Hepatic stellate cell (primary cell): ENCODE results near the gene NEDD4L.
"Not testable (repeated sequence)": the region's sequence is repeated elsewhere in the genome, so short reads cannot be mapped to it uniquely, and the experiment has no call there.

Experiments used
- DNase-seq: peaks from one replicate; pipeline ENCODE4 v3.0.0; 2011; ENCODE audit warnings: low spot score

Gene NEDD4L

GRCh38 chr18:58043491-58044369, at the start of gene NEDD4L:
NEDD4L (plus strand) TSS chr18:58044226; CDS start chr18:58044661, 435 bp downstream.
- DNase-seq = peak; percentile 81

GRCh38 chr18:57995331-57995730, 48.7 kb upstream of the NEDD4L start:
- DNase-seq = no peak

- DNase-seq = not testable (repeated sequence)
These were observed 47.1 kb upstream of the NEDD4L start for GRCh38 chr18:57996894-57997293.

- no peak for DNase-seq
These were observed 46.2 kb upstream of the NEDD4L start for GRCh38 chr18:57997820-57998219.

- DNase-seq = no peak
These were observed 45.6 kb upstream of the NEDD4L start for GRCh38 chr18:57998461-57998860.

GRCh38 chr18:58004317-58004716, 39.7 kb upstream of the NEDD4L start:
- DNase-seq = peak; percentile 41

- no peak for DNase-seq
These were observed 39.0 kb upstream of the NEDD4L start for GRCh38 chr18:58005011-58005410.

GRCh38 chr18:58005885-58006523, 38.0 kb upstream of the NEDD4L start:
- DNase-seq = peak; percentile 26

- DNase-seq = peak; percentile 55
These were observed 34.9 kb upstream of the NEDD4L start for GRCh38 chr18:58009166-58009565.

- DNase-seq = no peak
These were observed 33.8 kb upstream of the NEDD4L start for GRCh38 chr18:58010265-58010664.

GRCh38 chr18:58012356-58012755, 31.7 kb upstream of the NEDD4L start:
- no peak for DNase-seq

GRCh38 chr18:58013241-58014211, 30.5 kb upstream of the NEDD4L start:
- DNase-seq = peak; percentile 44

GRCh38 chr18:58015065-58015780, 28.8 kb upstream of the NEDD4L start:
- no peak for DNase-seq

- no peak for DNase-seq
These were observed 26.8 kb upstream of the NEDD4L start for GRCh38 chr18:58017267-58017666.

GRCh38 chr18:58020567-58021107, 23.4 kb upstream of the NEDD4L start:
- no peak for DNase-seq

GRCh38 chr18:58021504-58021903, 22.5 kb upstream of the NEDD4L start:
- no peak for DNase-seq

- DNase-seq = no peak
These were observed 20.9 kb upstream of the NEDD4L start for GRCh38 chr18:58023108-58023507.

- no peak for DNase-seq
These were observed 19.9 kb upstream of the NEDD4L start for GRCh38 chr18:58024139-58024538.

- no peak for DNase-seq
These were observed 18.8 kb upstream of the NEDD4L start for GRCh38 chr18:58025205-58025604.

GRCh38 chr18:58025733-58026132, 18.3 kb upstream of the NEDD4L start:
- no peak for DNase-seq

GRCh38 chr18:58026395-58026794, 17.6 kb upstream of the NEDD4L start:
- DNase-seq = no peak
